H7 (cell line): ENCODE measurements around the gene PPIL6. TPM values are rescaled to one million over a fixed set of nuclear protein-coding genes. Genes with fewer than 3 reads are reported as not detected.

ENCODE experiments used
- DNase-seq: peaks from one replicate; pipeline ENCODE4 v3.0.0; 2012
- H3K27me3 ChIP-seq: 2 replicates; pipeline ENCODE4 v1.6.0; 2011; ENCODE audit warnings: mild to moderate bottlenecking, low read length; ENCODE audit not compliant: control insufficient read depth, insufficient read depth
- H3K36me3 ChIP-seq: replicated peaks from 2 replicates; pipeline ENCODE4 v1.5.1; 2011; ENCODE audit warnings: low read length; ENCODE audit not compliant: control insufficient read depth, insufficient read depth
- H3K4me3 ChIP-seq: 2 replicates; pipeline ENCODE4 v1.5.1; 2011; ENCODE audit warnings: low read depth, mild to moderate bottlenecking, control low read depth, low read length, moderate library complexity; ENCODE audit not compliant: insufficient read depth
- total RNA-seq: library from RNA; depleted of rRNA; stranded (reverse); fragments of >200 nt; shearing (Covaris generic); gene quantifications from 2 replicates; pipeline ENCODE4 v1.2.3, GENCODE V29; 2014

Gene PPIL6
- total RNA-seq, 1 experiment from 2014 or later, result 0.35 TPM

DNA sequence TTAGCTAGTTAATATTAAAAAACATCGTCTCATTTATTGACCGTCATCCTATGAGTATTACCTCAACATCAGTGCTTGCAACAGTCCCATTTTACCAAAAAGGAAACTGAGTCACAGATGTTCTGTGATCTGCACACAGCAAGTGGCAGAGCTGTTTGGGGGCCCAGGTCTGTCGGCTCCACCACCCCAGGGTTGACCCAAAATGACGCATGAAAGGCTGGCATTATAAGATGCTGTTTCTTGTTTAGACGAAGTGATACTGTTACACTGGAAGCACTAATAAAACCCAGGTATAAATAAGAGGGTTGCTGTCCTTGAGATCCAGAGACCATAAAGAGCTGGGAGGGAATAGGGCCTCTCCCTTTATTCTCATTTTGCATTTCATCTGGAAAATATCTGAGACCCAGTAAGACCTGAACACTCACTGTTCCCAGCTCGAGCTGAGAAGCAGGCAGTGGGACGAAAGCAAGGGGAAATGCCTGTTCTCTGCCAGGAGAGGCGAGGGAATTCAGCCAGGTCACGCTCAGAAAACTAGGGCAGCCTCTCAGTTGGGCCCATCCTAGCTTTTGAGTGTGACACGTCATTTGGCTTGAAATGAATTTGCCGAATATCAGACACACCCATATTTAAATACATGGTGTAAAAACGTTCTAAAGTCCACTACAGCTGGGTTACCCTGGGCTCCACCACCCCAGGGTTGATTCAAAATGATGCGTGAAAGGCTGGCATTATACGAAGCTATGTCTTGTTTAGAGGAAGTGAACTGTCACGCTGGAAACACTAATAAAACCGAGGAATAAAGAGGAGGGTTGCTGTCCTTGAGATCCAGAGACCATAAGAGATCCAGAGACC is 16.5 kb upstream of the PPIL6 start:
- Histone ChIP-seq H3K36me3 (peaks cover 4% of the 10 kb centered on the region), H3K4me3 (peak overlapping the region; percentile 97), H3K27me3 (no peaks in the 10 kb centered on the region)
- peak; percentile 42 for DNase-seq

DNA sequence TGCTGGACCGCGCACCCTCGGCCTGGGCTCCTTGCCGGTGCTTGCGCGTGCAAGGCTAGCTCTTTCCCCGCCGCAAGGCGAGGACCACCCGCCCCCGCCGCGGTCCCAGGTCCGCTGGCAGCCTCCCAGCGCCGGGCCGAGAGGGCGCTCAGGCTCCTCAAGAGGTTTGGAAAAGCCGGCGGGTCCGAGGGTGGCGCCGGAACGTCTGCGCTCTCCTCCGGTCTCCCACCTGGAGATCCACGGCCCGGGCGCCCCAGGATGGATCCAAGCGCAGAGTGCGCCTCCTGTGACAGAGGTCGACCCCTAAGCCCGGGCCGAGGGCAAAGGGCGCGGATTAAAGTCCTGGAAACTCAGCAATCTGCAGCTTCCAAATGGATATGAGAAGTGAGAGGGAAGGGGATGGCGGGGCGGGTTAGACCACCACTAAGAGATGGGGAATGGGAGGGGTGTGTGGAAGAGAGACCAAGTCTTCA is 15.7 kb upstream of the PPIL6 start:
- peak overlapping the region; percentile 97 for H3K4me3 ChIP-seq
- peaks cover 8% of the 10 kb centered on the region for H3K36me3 ChIP-seq
- DNase-seq, result peak; percentile 82
- H3K27me3 ChIP-seq, result no peaks in the 10 kb centered on the region

DNA sequence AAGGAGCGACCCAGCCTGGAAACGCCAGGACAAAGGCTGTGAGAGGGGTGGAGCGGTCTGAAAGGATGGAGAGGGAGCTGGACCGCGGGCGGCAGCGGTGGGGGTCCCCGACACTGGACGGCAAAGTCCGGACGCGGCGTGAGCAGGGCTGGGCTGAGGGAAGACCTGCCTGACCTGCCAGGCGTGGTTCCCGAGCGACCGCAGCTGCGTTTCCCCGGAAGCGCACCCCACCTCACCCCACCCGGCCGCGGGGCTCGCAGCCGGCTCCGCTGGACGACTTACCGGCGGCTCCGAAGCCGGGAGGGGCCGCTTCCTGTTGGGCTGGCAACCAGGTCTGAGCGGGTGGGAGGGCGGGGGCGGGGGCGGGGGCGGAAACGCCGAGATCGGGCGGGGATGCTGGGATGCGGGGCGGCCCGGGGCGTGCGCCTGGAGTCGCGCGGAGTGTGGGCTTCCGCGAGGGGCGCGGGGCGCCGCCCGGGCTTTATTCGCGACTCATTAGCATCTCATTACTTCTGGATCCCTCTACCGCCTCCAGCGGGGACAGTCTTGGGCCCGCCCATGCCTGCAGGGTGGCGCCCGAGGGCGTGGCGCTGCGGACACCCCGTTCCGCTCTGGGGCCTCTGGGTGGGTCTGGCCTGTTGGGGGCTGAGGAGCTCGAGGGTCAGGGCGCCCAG is 15.1 kb upstream of the PPIL6 start, which contains the start of gene MICAL1:
MICAL1 (minus strand) TSS at position 336 of the 674 bp plus-strand sequence. CDS start 1,576 bp downstream, outside the sequence.
- DNase-seq, result peak; percentile 92
- H3K27me3 ChIP-seq, result no peaks in the 10 kb centered on the region
- H3K4me3 ChIP-seq, result peak within 1 kb of the TSS; percentile 97
- peaks cover 8% of the 10 kb centered on the region for H3K36me3 ChIP-seq

- Histone ChIP-seq H3K4me3 (peak overlapping the region; percentile 97), H3K27me3 (no peaks in the 10 kb centered on the region), H3K36me3 (peaks cover 8% of the 10 kb centered on the region)
- peak; percentile 75 for DNase-seq
Observed at GRCh38 chr6:109454496-109455436, 14.3 kb upstream of the PPIL6 start.

DNA sequence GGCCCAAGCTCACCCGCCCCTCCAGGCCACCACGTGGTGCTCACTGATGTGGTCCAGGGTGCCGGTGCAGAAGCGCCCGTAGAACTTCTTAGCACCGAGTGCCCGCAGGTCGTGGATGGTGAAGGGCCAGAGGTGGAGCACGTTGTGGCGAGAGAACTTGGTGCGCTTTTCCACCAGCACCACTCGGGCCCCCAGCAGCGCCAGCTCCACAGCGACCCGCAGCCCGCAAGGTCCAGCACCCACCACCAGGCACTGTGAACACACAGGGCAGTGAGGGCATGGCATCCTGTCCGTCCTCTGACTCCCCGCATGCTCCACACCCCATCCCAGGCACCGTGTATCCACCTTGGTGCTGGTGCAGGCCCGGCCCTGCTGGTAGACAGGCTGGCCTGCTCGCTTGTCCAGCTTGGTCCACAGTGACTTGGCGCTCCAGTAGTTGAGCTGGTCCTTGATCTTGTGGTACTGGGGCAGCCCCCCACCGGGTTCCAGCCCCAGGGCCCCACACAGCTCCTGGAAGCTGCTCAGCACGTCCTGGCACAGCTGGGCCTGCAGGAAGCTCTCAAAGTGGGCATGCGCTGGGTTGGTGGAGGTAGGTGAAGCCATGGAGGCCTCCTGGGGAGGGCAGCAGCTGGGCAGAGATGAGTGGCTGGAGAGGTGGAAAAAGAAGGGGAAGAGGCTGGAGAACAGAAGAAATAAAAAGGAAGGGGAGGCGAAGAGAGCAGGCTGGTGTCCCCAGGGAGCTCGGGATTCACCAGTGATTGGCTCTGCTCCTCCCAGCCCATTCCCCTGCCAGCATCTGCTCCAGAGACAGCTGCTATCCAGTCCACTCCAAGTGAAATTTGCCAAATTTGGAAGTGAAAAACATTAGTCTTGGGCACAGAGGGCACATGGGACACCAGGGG is 13.4 kb upstream of the PPIL6 start:
- H3K36me3 ChIP-seq, result peaks cover 8% of the 10 kb centered on the region
- H3K27me3 ChIP-seq, result no peaks in the 10 kb centered on the region
- H3K4me3 ChIP-seq, result no peak overlapping the region
- DNase-seq, result peak; percentile 59

GRCh38 chr6:109453156-109453555 is 12.7 kb upstream of the PPIL6 start:
- Histone ChIP-seq H3K4me3 (no peak overlapping the region), H3K36me3 (peaks cover 8% of the 10 kb centered on the region), H3K27me3 (no peaks in the 10 kb centered on the region)
- no peak for DNase-seq

- Histone ChIP-seq H3K27me3 (no peaks in the 10 kb centered on the region), H3K36me3 (peaks cover 8% of the 10 kb centered on the region), H3K4me3 (no peak overlapping the region)
- peak; percentile 25 for DNase-seq
Observed at GRCh38 chr6:109452181-109452580, 11.8 kb upstream of the PPIL6 start.

GRCh38 chr6:109451376-109451775 is 10.9 kb upstream of the PPIL6 start:
- Histone ChIP-seq H3K36me3 (peaks cover 13% of the 10 kb centered on the region), H3K4me3 (no peak overlapping the region), H3K27me3 (no peaks in the 10 kb centered on the region)
- no peak for DNase-seq

- Histone ChIP-seq H3K4me3 (no peak overlapping the region), H3K27me3 (no peaks in the 10 kb centered on the region), H3K36me3 (peaks cover 17% of the 10 kb centered on the region)
- DNase-seq, result no peak
Observed at GRCh38 chr6:109450801-109451200, 10.4 kb upstream of the PPIL6 start.

GRCh38 chr6:109449795-109450673 is 9.6 kb upstream of the PPIL6 start:
- H3K36me3 ChIP-seq, result peaks cover 25% of the 10 kb centered on the region
- peak; percentile 40 for DNase-seq
- no peak overlapping the region for H3K4me3 ChIP-seq
- no peaks in the 10 kb centered on the region for H3K27me3 ChIP-seq

GRCh38 chr6:109449064-109449794 is 8.8 kb upstream of the PPIL6 start:
- peak; percentile 46 for DNase-seq
- Histone ChIP-seq H3K27me3 (no peaks in the 10 kb centered on the region), H3K4me3 (no peak overlapping the region), H3K36me3 (peaks cover 32% of the 10 kb centered on the region)

- H3K27me3 ChIP-seq, result no peaks in the 10 kb centered on the region
- peaks cover 34% of the 10 kb centered on the region for H3K36me3 ChIP-seq
- peak; percentile 55 for DNase-seq
- H3K4me3 ChIP-seq, result no peak overlapping the region
Observed at GRCh38 chr6:109448615-109449014, 8.2 kb upstream of the PPIL6 start.
